HG03025 (cell line): Measurements from ENCODE around the gene ADAMTS7.
"Not testable (repeated sequence)": the region's sequence is repeated elsewhere in the genome, so short reads cannot be mapped to it uniquely, and the experiment has no call there.

ENCODE experiments used
- ATAC-seq: cut with Tn5 transposase; IDR thresholded peaks from one replicate; pipeline ENCODE4 v1.9.1; 2021; ENCODE audit warnings: mild to moderate bottlenecking, moderate library complexity; ENCODE audit not compliant: unreplicated experiment, low FRiP score

The ADAMTS7 gene

GRCh38 chr15:78831229-78832207, 20.3 kb upstream of the ADAMTS7 start:
- no peak for ATAC-seq

- ATAC-seq, result no peak
Measured at GRCh38 chr15:78830514-78831228, 19.4 kb upstream of the ADAMTS7 start.

GRCh38 chr15:78828920-78829319, 17.7 kb upstream of the ADAMTS7 start:
- ATAC-seq, result no peak

GRCh38 chr15:78822514-78822913, 11.2 kb upstream of the ADAMTS7 start:
- no peak for ATAC-seq

- no peak for ATAC-seq
Measured at GRCh38 chr15:78811825-78812183, 540 bp upstream of the ADAMTS7 start.

GRCh38 chr15:78810362-78811123, 721 bp downstream of the ADAMTS7 start:
- ATAC-seq, result no peak

GRCh38 chr15:78810003-78810361, 1.3 kb downstream of the ADAMTS7 start:
- ATAC-seq, result no peak

GRCh38 chr15:78808550-78808949, 2.7 kb downstream of the ADAMTS7 start:
- ATAC-seq, result no peak

- no peak for ATAC-seq
Measured at GRCh38 chr15:78807359-78807758, 3.9 kb downstream of the ADAMTS7 start.

- ATAC-seq, result no peak
Measured at GRCh38 chr15:78804391-78804792, 6.9 kb downstream of the ADAMTS7 start.

GRCh38 chr15:78800806-78801205, 10.5 kb downstream of the ADAMTS7 start:
- no peak for ATAC-seq

- ATAC-seq, result no peak
Measured at GRCh38 chr15:78800189-78800588, 11.1 kb downstream of the ADAMTS7 start.

GRCh38 chr15:78799102-78799501, 12.2 kb downstream of the ADAMTS7 start:
- ATAC-seq, result not testable (repeated sequence)

GRCh38 chr15:78798355-78798754, 12.9 kb downstream of the ADAMTS7 start:
- ATAC-seq, result not testable (repeated sequence)

GRCh38 chr15:78797951-78798350, 13.3 kb downstream of the ADAMTS7 start:
- no peak for ATAC-seq

- no peak for ATAC-seq
Measured at GRCh38 chr15:78796510-78796909, 14.8 kb downstream of the ADAMTS7 start.

- no peak for ATAC-seq
Measured at GRCh38 chr15:78795043-78795442, 16.2 kb downstream of the ADAMTS7 start.

GRCh38 chr15:78794446-78794845, 16.8 kb downstream of the ADAMTS7 start:
- not testable (repeated sequence) for ATAC-seq

- ATAC-seq, result no peak
Measured at GRCh38 chr15:78791357-78791756, 19.9 kb downstream of the ADAMTS7 start.

GRCh38 chr15:78790027-78790426, 21.2 kb downstream of the ADAMTS7 start:
- no peak for ATAC-seq

GRCh38 chr15:78789615-78790014, 21.6 kb downstream of the ADAMTS7 start:
- no peak for ATAC-seq
